Epithelial cell of esophagus (primary cell): Measurements from ENCODE around the gene ZNF200.

Source experiments
- DNase-seq: peaks from one replicate; pipeline ENCODE4 v3.0.0; 2010; ENCODE audit warnings: low read depth
- H3K4me3 ChIP-seq: 2 replicates; pipeline ENCODE4 v1.5.1; 2011; ENCODE audit warnings: mild to moderate bottlenecking, low read length, control low read depth
- CTCF ChIP-seq: IDR thresholded peaks from 2 replicates; pipeline ENCODE4 v1.5.1; 2011; ENCODE audit warnings: low read depth, mild to moderate bottlenecking, low read length, control low read depth, inconsistent platforms; ENCODE audit not compliant: insufficient read depth; ENCODE audit errors: missing control alignments

ZNF200 gene

DNA sequence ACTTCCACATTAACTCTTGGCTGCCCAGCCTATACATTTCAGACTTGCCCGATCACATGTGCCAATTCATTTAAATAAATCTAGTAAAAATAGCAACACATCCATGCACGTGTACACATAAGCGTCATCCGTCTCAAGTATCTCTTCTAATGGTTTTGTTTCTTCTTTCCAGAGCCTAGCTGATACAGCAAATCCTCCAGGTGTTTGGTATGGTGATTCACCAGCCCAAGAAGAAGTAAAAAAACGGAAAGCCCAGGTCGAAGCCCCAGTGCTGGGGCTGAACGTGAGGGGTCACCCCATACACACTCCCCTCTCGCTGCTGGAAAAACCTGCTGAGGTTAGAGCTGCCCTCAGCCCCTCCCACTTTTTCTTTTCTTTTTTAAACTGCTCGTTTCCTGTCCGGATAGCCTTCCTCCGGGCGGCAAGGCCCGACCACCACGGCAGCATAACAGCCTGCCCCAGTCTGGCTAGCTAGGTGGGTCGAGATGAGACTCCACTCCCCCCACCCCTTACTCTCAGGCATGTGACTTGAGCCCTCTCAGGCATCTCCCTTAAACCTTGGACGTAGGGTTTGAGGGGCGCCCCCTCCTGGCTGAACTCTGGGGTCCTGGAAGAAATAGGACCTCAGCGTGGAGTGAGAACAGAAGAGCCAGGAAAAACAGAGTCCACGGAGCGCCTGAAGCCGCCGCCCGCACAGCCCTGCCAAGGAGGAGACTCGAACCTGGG is 60.9 kb downstream of the ZNF200 start:
- peak; percentile 67 for DNase-seq
- H3K4me3 ChIP-seq, result no peak overlapping the region
- TF ChIP-seq CTCF, result peak; percentile 15
